Adrenal gland (tissue), 5 donors: Measurements from ENCODE around the gene SECISBP2L.

ENCODE experiments used
- CTCF ChIP-seq, 6 experiments: fragments of 450-650 bp in 4 of 6; fragments of 200-600 bp in 2 of 6; sonication (generic) in 1 of 6; IDR thresholded peaks; 1 replicate in 5 of 6; 2 replicates in 1 of 6; pipeline versions ENCODE4 v1.5.1 to v1.8.0; 2016 to 2021; ENCODE audit warnings: antibody characterized with exemption in 6 of 6, mild to moderate bottlenecking in 2 of 6, moderate library complexity in 1 of 6
- POLR2A ChIP-seq, 2 donors: fragments of 450-650 bp; IDR thresholded peaks; one replicate each; pipeline ENCODE4 v1.6.1; 2017; ENCODE audit warnings: antibody characterized with exemption in 2 of 2, mild to moderate bottlenecking in 2 of 2, moderate library complexity in 1 of 2
- donor health status: DM: no; HTN: no; CAD: no.

GRCh38 chr15:48984811-48985352, 61.4 kb downstream of the SECISBP2L start:
- no peak for TF ChIP-seq CTCF (IDR thresholded peaks at IDR 0.05)
- no peak for TF ChIP-seq POLR2A (IDR thresholded peaks at IDR 0.05)
